ENCODE data around the gene TCP1.

GRCh38 chr6:159821122-159821521 is 31.7 kb upstream of the TCP1 start:
- TF ChIP-seq POLR2AphosphoS5 (IDR thresholded peaks at IDR 0.05) = no peak
- no peak for TF ChIP-seq EP300 (conservative IDR thresholded peaks at IDR 0.05; ENCODE audit: poor library complexity, severe bottlenecking)
- no peak for TF ChIP-seq EZH2 (IDR thresholded peaks at IDR 0.05; ENCODE audit: borderline replicate concordance, insufficient read depth, low read length, poor library complexity, severe bottlenecking)
- no peak for TF ChIP-seq CTCF (IDR thresholded peaks at IDR 0.05; ENCODE audit: poor library complexity, severe bottlenecking)

Measured in neural cell (in vitro differentiated cells).